HEK293 (cell line): ENCODE measurements around the gene HMGN1.

Experiments used
- CTCF ChIA-PET: fragments of 350-600 bp; formaldehyde crosslinking; extraction: SDS; loops from one replicate; lab custom pipeline; 2021; ENCODE audit warnings: antibody characterized with exemption; lab: Yijun Ruan, JAX
- POLR2A ChIA-PET: fragments of 300-600 bp; formaldehyde crosslinking; extraction: SDS; loops from one replicate; lab custom pipeline; 2020; ENCODE audit warnings: antibody characterized with exemption, inconsistent platforms; lab: Yijun Ruan, JAX
- H3K27ac ChIP-seq: fragments of 200-500 bp; sonication (Bioruptor generic); 2 replicates; pipeline ENCODE4 v1.5.1; 2014; ENCODE audit warnings: low read depth, low read length, control low read depth, inconsistent platforms; ENCODE audit errors: extremely low read depth
- H3K36me3 ChIP-seq, 2 experiments: fragments of 200-500 bp in 1 of 2; sonication (Bioruptor generic) in 1 of 2; 1 replicate in 1 of 2; 2 replicates in 1 of 2; pipeline ENCODE4 v1.5.1; 2014 to 2017; ENCODE audit warnings: inconsistent platforms in 2 of 2, low read length in 2 of 2; ENCODE audit not compliant: control insufficient read depth in 2 of 2, insufficient read depth in 1 of 2
- H3K4me1 ChIP-seq: fragments of 200-500 bp; sonication (Bioruptor generic); 2 replicates; pipeline ENCODE4 v1.5.1; 2014; ENCODE audit warnings: mild to moderate bottlenecking, low read length, inconsistent platforms; ENCODE audit not compliant: control insufficient read depth, insufficient read depth
- H3K4me3 ChIP-seq: 2 replicates; pipeline ENCODE4 v1.5.1; 2011; ENCODE audit warnings: low read depth, mild to moderate bottlenecking, control low read depth, low read length, moderate library complexity
- H3K9me3 ChIP-seq: fragments of 200-500 bp; sonication (Bioruptor generic); 2 replicates; pipeline ENCODE4 v1.5.1; 2014; ENCODE audit warnings: low read depth, low read length, inconsistent platforms; ENCODE audit not compliant: control insufficient read depth, insufficient read depth
- BCL11B ChIP-seq: fragments of 450-650 bp; formaldehyde crosslinking; IDR thresholded peaks from 2 replicates; pipeline ENCODE4 v1.5.1; 2016; ENCODE audit warnings: low read depth, missing biosample characterization, missing genetic modification characterization
- HOXA7 ChIP-seq: sonication (generic); formaldehyde crosslinking; IDR thresholded peaks from 2 replicates; pipeline ENCODE4 v1.8.1; 2022; ENCODE audit warnings: missing genetic modification reagents, borderline replicate concordance
- ZBTB17 ChIP-seq: fragments of 450-650 bp; formaldehyde crosslinking; IDR thresholded peaks from 2 replicates; pipeline ENCODE4 v1.5.1; 2016; ENCODE audit warnings: missing biosample characterization, missing genetic modification characterization
- ZEB2 ChIP-seq: fragments of 450-650 bp; formaldehyde crosslinking; IDR thresholded peaks from 2 replicates; pipeline ENCODE4 v1.5.1; 2016; ENCODE audit warnings: missing biosample characterization, missing genetic modification characterization
- ZNF24 ChIP-seq: fragments of 450-650 bp; formaldehyde crosslinking; IDR thresholded peaks from 2 replicates; pipeline ENCODE4 v1.5.1; 2016; ENCODE audit warnings: missing biosample characterization, missing genetic modification characterization
- ZNF274 ChIP-seq, 2 experiments: fragments of 200-500 bp in 1 of 2; fragments of 450-650 bp in 1 of 2; sonication (Bioruptor generic) in 1 of 2; formaldehyde crosslinking in 1 of 2; IDR thresholded peaks; 2 replicates each; pipeline versions ENCODE4 v1.5.1 to v1.6.1; 2014 to 2016; ENCODE audit warnings: borderline replicate concordance in 1 of 2, inconsistent platforms in 1 of 2, low read length in 1 of 2, missing biosample characterization in 1 of 2, missing genetic modification characterization in 1 of 2
- ZNF423 ChIP-seq: fragments of 450-650 bp; formaldehyde crosslinking; IDR thresholded peaks from 2 replicates; pipeline ENCODE4 v1.5.1; 2016; ENCODE audit warnings: missing biosample characterization, missing genetic modification characterization
- ZNF433 ChIP-seq: fragments of 450-650 bp; formaldehyde crosslinking; IDR thresholded peaks from 2 replicates; pipeline ENCODE4 v1.5.1; 2016; ENCODE audit warnings: missing biosample characterization, missing genetic modification characterization, low read depth
- ZNF473 ChIP-seq: fragments of 450-650 bp; formaldehyde crosslinking; IDR thresholded peaks from 2 replicates; pipeline ENCODE4 v1.5.1; 2017; ENCODE audit warnings: missing biosample characterization, missing genetic modification characterization
- ZNF48 ChIP-seq: fragments of 450-650 bp; formaldehyde crosslinking; IDR thresholded peaks from 2 replicates; pipeline ENCODE4 v1.5.1; 2016; ENCODE audit warnings: missing biosample characterization, missing genetic modification characterization
- ZNF501 ChIP-seq: fragments of 450-650 bp; formaldehyde crosslinking; IDR thresholded peaks from 2 replicates; pipeline ENCODE4 v1.5.1; 2016; ENCODE audit warnings: missing biosample characterization, missing genetic modification characterization
- ZNF558 ChIP-seq: fragments of 450-650 bp; formaldehyde crosslinking; IDR thresholded peaks from 2 replicates; pipeline ENCODE4 v1.5.1; 2016; ENCODE audit warnings: missing biosample characterization, missing genetic modification characterization
- ZNF585B ChIP-seq: fragments of 450-650 bp; formaldehyde crosslinking; IDR thresholded peaks from 2 replicates; pipeline ENCODE4 v1.5.1; 2016; ENCODE audit warnings: missing biosample characterization, missing genetic modification characterization
- ZNF677 ChIP-seq: fragments of 450-650 bp; IDR thresholded peaks from 2 replicates; pipeline ENCODE4 v1.5.0; 2018; ENCODE audit warnings: missing biosample characterization, mild to moderate bottlenecking, missing genetic modification characterization, moderate library complexity
- ZSCAN16 ChIP-seq: fragments of 450-650 bp; formaldehyde crosslinking; IDR thresholded peaks from 2 replicates; pipeline ENCODE4 v1.5.1; 2016; ENCODE audit warnings: missing biosample characterization, missing genetic modification characterization
- ZXDB ChIP-seq: fragments of 450-650 bp; formaldehyde crosslinking; IDR thresholded peaks from 2 replicates; pipeline ENCODE4 v1.5.1; 2016; ENCODE audit warnings: missing biosample characterization, missing genetic modification characterization
- TF ChIP-seq, protein P1 (sequence below): fragments of 450-650 bp; formaldehyde crosslinking; IDR thresholded peaks from 2 replicates; pipeline ENCODE4 v1.5.1; 2016; ENCODE audit warnings: missing biosample characterization, missing genetic modification characterization
- TF ChIP-seq, protein P2 (sequence below): fragments of 450-650 bp; formaldehyde crosslinking; IDR thresholded peaks from 2 replicates; pipeline ENCODE4 v1.5.1; 2016; ENCODE audit warnings: missing biosample characterization, missing genetic modification characterization
- TF ChIP-seq, protein P3 (sequence below): fragments of 450-650 bp; formaldehyde crosslinking; IDR thresholded peaks from 2 replicates; pipeline ENCODE4 v1.5.1; 2016; ENCODE audit warnings: missing biosample characterization, missing genetic modification characterization
- TF ChIP-seq, protein P4 (sequence below): fragments of 450-650 bp; formaldehyde crosslinking; IDR thresholded peaks from 2 replicates; pipeline ENCODE4 v1.5.1; 2016; ENCODE audit warnings: missing biosample characterization, missing genetic modification characterization

Gene HMGN1

DNA sequence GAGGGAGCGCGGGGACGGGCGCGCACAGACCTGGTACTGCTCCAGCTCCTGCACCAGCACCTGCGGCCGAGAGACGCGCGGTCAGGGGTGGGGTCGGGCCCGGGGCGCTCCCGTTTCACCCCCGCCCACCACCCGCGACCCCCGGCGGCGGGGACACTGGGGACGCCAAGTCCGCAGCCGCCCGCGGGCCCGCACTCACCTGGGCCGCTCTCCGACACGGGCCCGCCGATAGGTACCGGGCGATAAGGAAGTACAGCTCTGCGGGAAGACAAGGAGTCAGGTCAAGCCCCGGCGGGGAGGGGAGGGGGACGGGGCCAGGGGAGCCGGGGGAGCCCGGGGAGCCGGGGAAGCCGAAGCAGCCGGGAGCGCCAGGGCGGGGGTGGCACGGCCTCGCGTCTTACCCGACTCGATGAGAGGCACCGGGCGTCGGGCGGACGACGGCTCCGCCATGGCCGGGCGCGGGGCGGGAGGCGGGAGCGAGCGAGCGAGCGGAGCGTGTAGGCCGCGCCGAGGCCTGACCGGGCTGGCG, 35.8 kb downstream of the HMGN1 start:
- ChIA-PET CTCF (interaction anchor here (1.0 to 1.1 kb wide), 2 partner anchors 74 to 85 kb away, joined by 3 read pairs; no protein-coding TSS in a partner anchor), POLR2A (interaction anchor here (0.6 to 6.8 kb wide), 21 partner anchors 12 to 525 kb away, joined by 3 to 79 read pairs (median 5); partner anchors contain the start of genes HMGN1 and PSMG1)

More for the DNA sequence above, 35.8 kb downstream of the HMGN1 start:
- peak overlapping the region; percentile 78 for H3K4me3 ChIP-seq
- H3K36me3 ChIP-seq = peaks cover 26 to 32% of the 10 kb centered on the region in 2 experiments
- H3K27ac ChIP-seq = peak overlapping the region; percentile 81
- TF ChIP-seq ZNF677 (tag by site-specific recombination) = no peak
- TF ChIP-seq, protein P1, sequence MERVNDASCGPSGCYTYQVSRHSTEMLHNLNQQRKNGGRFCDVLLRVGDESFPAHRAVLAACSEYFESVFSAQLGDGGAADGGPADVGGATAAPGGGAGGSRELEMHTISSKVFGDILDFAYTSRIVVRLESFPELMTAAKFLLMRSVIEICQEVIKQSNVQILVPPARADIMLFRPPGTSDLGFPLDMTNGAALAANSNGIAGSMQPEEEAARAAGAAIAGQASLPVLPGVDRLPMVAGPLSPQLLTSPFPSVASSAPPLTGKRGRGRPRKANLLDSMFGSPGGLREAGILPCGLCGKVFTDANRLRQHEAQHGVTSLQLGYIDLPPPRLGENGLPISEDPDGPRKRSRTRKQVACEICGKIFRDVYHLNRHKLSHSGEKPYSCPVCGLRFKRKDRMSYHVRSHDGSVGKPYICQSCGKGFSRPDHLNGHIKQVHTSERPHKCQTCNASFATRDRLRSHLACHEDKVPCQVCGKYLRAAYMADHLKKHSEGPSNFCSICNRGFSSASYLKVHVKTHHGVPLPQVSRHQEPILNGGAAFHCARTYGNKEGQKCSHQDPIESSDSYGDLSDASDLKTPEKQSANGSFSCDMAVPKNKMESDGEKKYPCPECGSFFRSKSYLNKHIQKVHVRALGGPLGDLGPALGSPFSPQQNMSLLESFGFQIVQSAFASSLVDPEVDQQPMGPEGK (tag by site-specific recombination) = no peak
- TF ChIP-seq ZSCAN16 (tag by site-specific recombination) = no peak
- no peak for TF ChIP-seq HOXA7
- no peak for TF ChIP-seq BCL11B (tag by site-specific recombination)
- TF ChIP-seq ZNF473 (tag by site-specific recombination) = no peak
- TF ChIP-seq, protein P2, sequence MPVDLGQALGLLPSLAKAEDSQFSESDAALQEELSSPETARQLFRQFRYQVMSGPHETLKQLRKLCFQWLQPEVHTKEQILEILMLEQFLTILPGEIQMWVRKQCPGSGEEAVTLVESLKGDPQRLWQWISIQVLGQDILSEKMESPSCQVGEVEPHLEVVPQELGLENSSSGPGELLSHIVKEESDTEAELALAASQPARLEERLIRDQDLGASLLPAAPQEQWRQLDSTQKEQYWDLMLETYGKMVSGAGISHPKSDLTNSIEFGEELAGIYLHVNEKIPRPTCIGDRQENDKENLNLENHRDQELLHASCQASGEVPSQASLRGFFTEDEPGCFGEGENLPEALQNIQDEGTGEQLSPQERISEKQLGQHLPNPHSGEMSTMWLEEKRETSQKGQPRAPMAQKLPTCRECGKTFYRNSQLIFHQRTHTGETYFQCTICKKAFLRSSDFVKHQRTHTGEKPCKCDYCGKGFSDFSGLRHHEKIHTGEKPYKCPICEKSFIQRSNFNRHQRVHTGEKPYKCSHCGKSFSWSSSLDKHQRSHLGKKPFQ (tag by site-specific recombination) = no peak
- TF ChIP-seq ZNF501 = no peak
- no peak for TF ChIP-seq ZNF274 (IDR thresholded peaks at IDR 0.05; ENCODE audit: low read length)
- no peak for TF ChIP-seq ZNF274 (tag by site-specific recombination; IDR thresholded peaks at IDR 0.05; ENCODE audit: borderline replicate concordance)
- TF ChIP-seq ZNF423 (tag by site-specific recombination) = no peak
- no peak for TF ChIP-seq ZXDB
- no peak for TF ChIP-seq ZNF585B (tag by site-specific recombination)
- TF ChIP-seq, protein P3, sequence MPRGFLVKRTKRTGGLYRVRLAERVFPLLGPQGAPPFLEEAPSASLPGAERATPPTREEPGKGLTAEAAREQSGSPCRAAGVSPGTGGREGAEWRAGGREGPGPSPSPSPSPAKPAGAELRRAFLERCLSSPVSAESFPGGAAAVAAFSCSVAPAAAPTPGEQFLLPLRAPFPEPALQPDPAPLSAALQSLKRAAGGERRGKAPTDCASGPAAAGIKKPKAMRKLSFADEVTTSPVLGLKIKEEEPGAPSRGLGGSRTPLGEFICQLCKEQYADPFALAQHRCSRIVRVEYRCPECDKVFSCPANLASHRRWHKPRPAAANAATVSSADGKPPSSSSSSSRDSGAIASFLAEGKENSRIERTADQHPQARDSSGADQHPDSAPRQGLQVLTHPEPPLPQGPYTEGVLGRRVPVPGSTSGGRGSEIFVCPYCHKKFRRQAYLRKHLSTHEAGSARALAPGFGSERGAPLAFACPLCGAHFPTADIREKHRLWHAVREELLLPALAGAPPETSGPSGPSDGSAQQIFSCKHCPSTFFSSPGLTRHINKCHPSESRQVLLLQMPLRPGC (tag by site-specific recombination) = no peak
- no peak for TF ChIP-seq ZNF558 (tag by site-specific recombination)
- TF ChIP-seq, protein P4, sequence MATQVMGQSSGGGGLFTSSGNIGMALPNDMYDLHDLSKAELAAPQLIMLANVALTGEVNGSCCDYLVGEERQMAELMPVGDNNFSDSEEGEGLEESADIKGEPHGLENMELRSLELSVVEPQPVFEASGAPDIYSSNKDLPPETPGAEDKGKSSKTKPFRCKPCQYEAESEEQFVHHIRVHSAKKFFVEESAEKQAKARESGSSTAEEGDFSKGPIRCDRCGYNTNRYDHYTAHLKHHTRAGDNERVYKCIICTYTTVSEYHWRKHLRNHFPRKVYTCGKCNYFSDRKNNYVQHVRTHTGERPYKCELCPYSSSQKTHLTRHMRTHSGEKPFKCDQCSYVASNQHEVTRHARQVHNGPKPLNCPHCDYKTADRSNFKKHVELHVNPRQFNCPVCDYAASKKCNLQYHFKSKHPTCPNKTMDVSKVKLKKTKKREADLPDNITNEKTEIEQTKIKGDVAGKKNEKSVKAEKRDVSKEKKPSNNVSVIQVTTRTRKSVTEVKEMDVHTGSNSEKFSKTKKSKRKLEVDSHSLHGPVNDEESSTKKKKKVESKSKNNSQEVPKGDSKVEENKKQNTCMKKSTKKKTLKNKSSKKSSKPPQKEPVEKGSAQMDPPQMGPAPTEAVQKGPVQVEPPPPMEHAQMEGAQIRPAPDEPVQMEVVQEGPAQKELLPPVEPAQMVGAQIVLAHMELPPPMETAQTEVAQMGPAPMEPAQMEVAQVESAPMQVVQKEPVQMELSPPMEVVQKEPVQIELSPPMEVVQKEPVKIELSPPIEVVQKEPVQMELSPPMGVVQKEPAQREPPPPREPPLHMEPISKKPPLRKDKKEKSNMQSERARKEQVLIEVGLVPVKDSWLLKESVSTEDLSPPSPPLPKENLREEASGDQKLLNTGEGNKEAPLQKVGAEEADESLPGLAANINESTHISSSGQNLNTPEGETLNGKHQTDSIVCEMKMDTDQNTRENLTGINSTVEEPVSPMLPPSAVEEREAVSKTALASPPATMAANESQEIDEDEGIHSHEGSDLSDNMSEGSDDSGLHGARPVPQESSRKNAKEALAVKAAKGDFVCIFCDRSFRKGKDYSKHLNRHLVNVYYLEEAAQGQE (tag by site-specific recombination) = no peak
- no peak for TF ChIP-seq ZNF48 (tag by site-specific recombination)
- no peak for TF ChIP-seq ZBTB17 (tag by site-specific recombination)
- TF ChIP-seq ZNF433 (tag by site-specific recombination) = no peak
- TF ChIP-seq ZEB2 (tag by site-specific recombination) = no peak
- TF ChIP-seq ZNF24 (tag by site-specific recombination) = no peak
- H3K4me1 ChIP-seq = peaks cover 6% of the 10 kb centered on the region; the same call in 1 of the 2 replicates
- H3K9me3 ChIP-seq = no peaks in the 10 kb centered on the region
